Fibroblast of lung (primary cell): ENCODE measurements around the gene DLGAP1. TPM values are rescaled to one million over a fixed set of nuclear protein-coding genes. Genes with fewer than 3 reads are reported as not detected.
A peak's percentile ranks its signal among the peaks of the same experiment; 100 is the strongest.

ENCODE experiments used
- DNase-seq, 2 donors: peaks; one replicate each; pipeline versions ENCODE4 v3.0.0 to v3.0.0-alpha.2; 2010; ENCODE audit warnings: low read depth in 2 of 2
- H2AFZ ChIP-seq: 2 replicates; pipeline ENCODE4 v1.5.1; 2012; ENCODE audit warnings: low read length, control low read depth, inconsistent platforms
- H3K27ac ChIP-seq: 2 replicates; pipeline ENCODE4 v1.5.1; 2011; ENCODE audit warnings: low read length, control low read depth; ENCODE audit not compliant: insufficient read depth
- H3K27me3 ChIP-seq: 2 replicates; pipeline ENCODE4 v1.5.1; 2011; ENCODE audit warnings: mild to moderate bottlenecking, low read length; ENCODE audit not compliant: control insufficient read depth, insufficient read depth
- H3K36me3 ChIP-seq: 2 replicates; pipeline ENCODE4 v1.5.1; 2011; ENCODE audit warnings: low read length; ENCODE audit not compliant: control insufficient read depth, insufficient read depth
- H3K4me1 ChIP-seq: 2 replicates; pipeline ENCODE4 v1.5.1; 2011; ENCODE audit warnings: low read length; ENCODE audit not compliant: control insufficient read depth, insufficient read depth; ENCODE audit errors: extremely low read depth
- H3K4me2 ChIP-seq: 2 replicates; pipeline ENCODE4 v1.5.1; 2011; ENCODE audit warnings: low read length, control low read depth; ENCODE audit not compliant: insufficient read depth; ENCODE audit errors: extremely low read depth
- H3K4me3 ChIP-seq, 4 experiments: fragments of 200-600 bp in 1 of 4; sonication (generic) in 1 of 4; replicated peaks in 1 of 4; 2 replicates each; pipeline ENCODE4 v1.5.1; 2011 to 2016; ENCODE audit warnings: low read length in 4 of 4, low read depth in 3 of 4, mild to moderate bottlenecking in 3 of 4, control low read depth in 2 of 4, inconsistent platforms in 1 of 4, mixed read lengths in 1 of 4; ENCODE audit not compliant: insufficient read depth in 1 of 4; ENCODE audit errors: control extremely low read depth in 1 of 4
- H3K79me2 ChIP-seq: 2 replicates; pipeline ENCODE4 v1.5.1; 2012; ENCODE audit warnings: mild to moderate bottlenecking, low read length, inconsistent platforms; ENCODE audit not compliant: control insufficient read depth, insufficient read depth
- H3K9ac ChIP-seq: 2 replicates; pipeline ENCODE4 v1.5.1; 2011; ENCODE audit warnings: mild to moderate bottlenecking, low read length, control low read depth; ENCODE audit not compliant: insufficient read depth
- H3K9me3 ChIP-seq: 2 replicates; pipeline ENCODE4 v1.5.1; 2012; ENCODE audit warnings: low read depth, low read length; ENCODE audit not compliant: control insufficient read depth, insufficient read depth
- H4K20me1 ChIP-seq: 2 replicates; pipeline ENCODE4 v1.5.1; 2011; ENCODE audit warnings: low read length; ENCODE audit not compliant: control insufficient read depth, insufficient read depth; ENCODE audit errors: extremely low read depth
- CTCF ChIP-seq, 2 donors: IDR thresholded peaks in 1 of 2; conservative IDR thresholded peaks in 1 of 2; 1 replicate in 1 of 2; 2 replicates in 1 of 2; pipeline ENCODE4 v1.5.1; 2011 to 2012; ENCODE audit warnings: low read length in 2 of 2, control low read depth in 1 of 2, inconsistent platforms in 1 of 2, low read depth in 1 of 2, mild to moderate bottlenecking in 1 of 2
- EZH2 ChIP-seq: IDR thresholded peaks from 2 replicates; pipeline ENCODE4 v1.5.1; 2012; ENCODE audit warnings: low read length, control low read depth, mild to moderate bottlenecking; ENCODE audit errors: missing control alignments
- polyA plus RNA-seq, 2 donors: library from polyadenylated mRNA; depleted of rRNA in 1 of 2; stranded (reverse) in 1 of 2; unstranded in 1 of 2; fragments of >200 nt; gene quantifications; 2 replicates each; pipeline ENCODE4 v1.2.1, GENCODE V29; 2011 to 2012; ENCODE audit warnings: missing spikeins in 1 of 2
- total RNA-seq: library from RNA; depleted of rRNA; stranded (reverse); fragments of >200 nt; gene quantifications from 2 replicates; pipeline ENCODE4 v1.2.1, GENCODE V29; 2014

DLGAP1 gene
- total and polyA plus RNA-seq, 2 donors (not counting 1 experiment from before 2014, with no cell fraction given), result 0.16 to 0.17 TPM

- Histone ChIP-seq H3K27ac (no peak overlapping the region), H3K79me2 (no peaks in the 10 kb centered on the region), H3K27me3 (no peaks in the 10 kb centered on the region), H3K36me3 (no peaks in the 10 kb centered on the region), H4K20me1 (no peaks in the 10 kb centered on the region), H3K4me1 (peaks cover 3% of the 10 kb centered on the region), H3K9me3 (no peaks in the 10 kb centered on the region), H3K4me3 (no peak overlapping the region), H3K4me2 (no peak overlapping the region), H3K9ac (no peak overlapping the region), H2AFZ (no peak overlapping the region)
- DNase-seq, result no peak
- no peak for TF ChIP-seq EZH2
- TF ChIP-seq CTCF (conservative IDR thresholded peaks at IDR 0.05 in 1 of 2, IDR thresholded peaks at IDR 0.05 in 1 of 2; ENCODE audit: low read depth in 1 of 2, low read length in 2 of 2), result no peak
Measured at GRCh38 chr18:3658529-3658928, 796.6 kb downstream of the DLGAP1 start.

- Histone ChIP-seq H2AFZ (no peak overlapping the region), H3K4me3 (no peak overlapping the region), H3K27me3 (no peaks in the 10 kb centered on the region), H3K4me2 (no peak overlapping the region), H3K79me2 (no peaks in the 10 kb centered on the region), H3K27ac (no peak overlapping the region), H3K9me3 (no peaks in the 10 kb centered on the region), H4K20me1 (no peaks in the 10 kb centered on the region), H3K9ac (no peak overlapping the region), H3K36me3 (no peaks in the 10 kb centered on the region), H3K4me1 (peaks cover 16% of the 10 kb centered on the region)
- DNase-seq, result no peak
- TF ChIP-seq CTCF (conservative IDR thresholded peaks at IDR 0.05 in 1 of 2, IDR thresholded peaks at IDR 0.05 in 1 of 2; ENCODE audit: low read depth in 1 of 2, low read length in 2 of 2) (no peak), EZH2 (no peak)
Measured at GRCh38 chr18:3655254-3656050, 799.7 kb downstream of the DLGAP1 start.

- H3K27ac ChIP-seq, result peak overlapping the region; percentile 13
- TF ChIP-seq CTCF (conservative IDR thresholded peaks at IDR 0.05 in 1 of 2, IDR thresholded peaks at IDR 0.05 in 1 of 2; ENCODE audit: low read depth in 1 of 2, low read length in 2 of 2) (no peak), EZH2 (no peak)
Measured at GRCh38 chr18:3654442-3655253, 800.5 kb downstream of the DLGAP1 start.

More at GRCh38 chr18:3654442-3655253, 800.5 kb downstream of the DLGAP1 start:
- H3K79me2 ChIP-seq, result no peaks in the 10 kb centered on the region
- no peaks in the 10 kb centered on the region for H4K20me1 ChIP-seq
- H3K27me3 ChIP-seq, result no peaks in the 10 kb centered on the region
- H3K9ac ChIP-seq, result no peak overlapping the region
- no peaks in the 10 kb centered on the region for H3K36me3 ChIP-seq
- H3K4me1 ChIP-seq, result peaks cover 19% of the 10 kb centered on the region
- peak in 1 of 2 donors; percentile 21 for DNase-seq
- no peak overlapping the region for H3K4me2 ChIP-seq
- peak overlapping the region; percentile 59 for H2AFZ ChIP-seq
- H3K4me3 ChIP-seq, result no peak overlapping the region
- H3K9me3 ChIP-seq, result no peaks in the 10 kb centered on the region
